Activated effector memory CD4-positive, alpha-beta T cell treated with Interleukin-2 at 50 U/mL for 16 hours (primary cell): ENCODE measurements around the gene RPS6KA2.

Experiments used
- DNase-seq: peaks from one replicate; pipeline ENCODE4 v3.0.0-alpha.2; 2020

RPS6KA2 gene

DNA sequence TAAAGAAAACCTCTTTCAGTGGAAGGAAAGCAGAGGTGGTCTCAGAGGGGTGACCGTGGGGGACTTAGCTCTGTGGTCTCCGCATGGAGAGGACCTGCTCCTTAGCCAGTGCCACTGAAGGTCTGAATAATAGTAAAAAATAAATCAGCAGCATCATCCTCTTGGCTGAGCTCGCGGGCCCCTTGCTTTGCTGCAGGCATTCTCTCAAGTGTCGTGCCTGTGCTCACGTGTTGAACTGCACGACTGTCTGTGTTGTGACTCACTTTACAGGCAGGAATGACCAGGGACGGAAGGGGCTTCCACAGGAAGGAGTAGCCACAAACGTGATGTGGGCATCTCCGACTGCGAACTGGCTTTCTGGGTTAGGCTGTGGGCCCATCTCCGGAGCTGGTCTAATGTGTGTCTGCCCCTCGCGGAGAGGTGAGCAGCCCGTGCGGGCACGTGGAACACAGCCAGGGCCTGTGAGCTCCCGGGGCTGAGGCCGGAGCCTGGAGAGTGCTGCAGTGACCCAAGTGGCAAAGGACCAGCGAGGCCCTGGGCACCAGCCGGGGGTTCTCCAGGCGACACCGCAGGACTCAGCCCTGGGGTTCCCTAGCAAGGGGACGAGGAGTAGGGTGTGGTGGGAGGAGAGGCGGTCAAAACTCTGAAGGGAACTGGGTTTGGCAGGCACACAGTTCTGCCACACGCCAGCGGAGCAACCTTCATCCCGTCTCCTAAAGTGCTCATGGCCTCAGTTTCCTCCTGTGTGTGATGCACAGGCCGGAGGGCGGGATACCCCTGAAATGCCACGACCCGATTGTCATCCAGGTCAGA, 129.8 kb downstream of the RPS6KA2 start:
- no peak for DNase-seq

DNA sequence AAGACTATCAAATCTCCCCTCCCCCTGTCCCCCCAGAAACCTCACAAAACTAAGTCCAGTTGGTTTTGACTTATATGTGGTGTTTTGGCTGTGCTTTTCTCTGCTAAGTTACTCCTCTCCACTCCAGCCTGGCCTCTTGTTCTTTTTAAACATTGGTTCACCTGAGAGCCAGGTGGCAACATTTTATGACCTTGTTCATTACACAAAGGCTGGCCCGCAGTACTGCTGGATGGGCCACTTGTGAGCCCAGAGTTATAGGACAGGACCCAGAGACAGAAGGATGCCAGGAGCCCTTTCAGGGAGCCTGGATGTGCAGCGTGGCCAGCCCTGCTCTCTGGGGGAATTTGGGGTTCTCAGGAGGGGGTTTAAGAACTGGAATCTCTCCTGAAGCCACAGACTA, 130.6 kb downstream of the RPS6KA2 start:
- DNase-seq, result no peak

DNA sequence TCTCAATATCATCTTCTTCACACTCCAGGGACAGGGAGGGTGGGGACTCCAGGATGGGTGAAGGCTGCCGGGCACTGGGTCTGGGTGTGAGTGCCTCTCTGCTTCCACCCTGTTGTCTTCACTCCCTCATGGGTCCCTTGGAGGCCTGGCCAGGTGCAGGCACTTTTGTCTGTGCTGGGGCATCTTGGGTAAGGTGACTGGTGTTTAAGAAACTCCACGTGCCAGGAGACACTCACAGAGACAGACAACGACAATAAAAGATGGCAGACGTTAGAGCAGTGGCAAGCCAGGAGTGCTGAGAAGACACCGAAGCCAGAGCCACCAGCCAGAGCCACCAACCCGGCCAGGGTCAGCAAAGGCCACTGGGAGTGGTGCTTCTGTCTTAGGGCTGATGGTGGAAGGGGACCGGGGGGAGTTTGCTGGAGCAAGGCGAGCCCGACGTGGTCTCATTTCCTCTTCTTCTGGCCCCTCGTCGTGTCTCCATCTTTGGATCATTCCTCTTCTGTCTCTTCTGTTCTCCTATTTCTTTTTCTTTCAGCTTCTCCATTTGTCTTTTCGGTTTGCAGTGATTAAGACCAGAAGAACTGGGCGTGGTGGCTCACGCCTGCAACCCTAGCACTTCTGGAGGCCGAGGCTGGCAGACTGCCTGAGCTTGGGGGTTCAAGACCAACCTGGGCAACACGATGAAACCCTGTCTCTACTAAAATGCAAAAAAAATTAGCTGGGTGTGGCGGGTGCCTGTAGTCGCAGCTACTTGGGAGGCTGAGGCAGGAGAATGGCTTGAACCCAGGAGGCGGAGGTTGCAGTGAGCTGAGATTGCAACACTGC, 131.3 kb downstream of the RPS6KA2 start:
- DNase-seq, result no peak

DNA sequence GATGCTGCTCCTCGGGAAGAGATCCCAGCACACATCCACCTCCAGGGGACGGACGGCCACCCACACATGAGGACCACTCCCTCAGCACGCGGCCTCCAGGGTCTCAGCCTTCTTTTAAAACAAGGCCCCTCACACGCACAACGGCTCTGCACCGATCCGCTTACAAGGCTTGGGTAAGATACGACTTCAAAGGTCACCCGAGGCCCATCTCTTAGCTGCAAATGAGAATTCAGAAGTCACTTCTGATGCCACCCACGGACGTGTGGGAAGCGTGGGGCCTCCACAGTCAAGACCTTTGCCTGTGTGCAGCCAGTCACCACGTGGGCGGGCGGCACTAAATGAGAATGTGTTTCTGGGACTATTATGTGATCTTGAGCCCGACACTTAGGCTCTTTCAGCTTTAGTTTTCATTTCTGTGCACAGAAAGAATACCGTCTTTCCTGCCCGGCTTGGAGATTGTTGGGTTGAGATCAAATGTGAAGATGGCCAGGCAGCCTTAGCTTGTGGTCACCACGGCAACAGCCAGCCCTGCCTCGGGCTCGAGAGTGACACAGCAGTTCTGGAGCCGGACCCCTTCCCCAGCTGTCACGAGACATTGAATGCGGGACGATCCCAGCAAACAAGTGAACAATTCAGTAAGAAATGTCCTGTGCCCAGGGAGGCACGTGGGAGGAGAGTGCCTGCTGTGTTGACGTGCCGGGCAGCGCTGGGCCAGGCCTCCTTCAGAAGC, 132.1 kb downstream of the RPS6KA2 start:
- no peak for DNase-seq

DNA sequence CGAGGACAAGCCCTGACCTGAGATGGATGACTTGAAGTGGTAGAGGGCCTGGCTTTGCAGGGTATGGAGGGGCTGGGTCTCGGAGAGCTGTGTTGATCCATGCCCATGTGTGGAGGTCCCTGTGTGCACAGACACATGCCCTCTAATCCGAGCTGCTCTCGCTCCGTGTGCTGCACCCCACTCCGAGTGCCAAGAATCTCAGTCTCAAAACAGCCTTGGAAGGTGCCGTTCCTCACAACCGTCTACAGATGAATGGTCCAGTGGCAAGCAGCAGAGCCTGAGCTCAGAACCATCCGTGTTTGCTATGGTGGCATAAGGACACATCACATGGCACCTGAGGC, 133.0 kb downstream of the RPS6KA2 start:
- DNase-seq, result no peak

DNA sequence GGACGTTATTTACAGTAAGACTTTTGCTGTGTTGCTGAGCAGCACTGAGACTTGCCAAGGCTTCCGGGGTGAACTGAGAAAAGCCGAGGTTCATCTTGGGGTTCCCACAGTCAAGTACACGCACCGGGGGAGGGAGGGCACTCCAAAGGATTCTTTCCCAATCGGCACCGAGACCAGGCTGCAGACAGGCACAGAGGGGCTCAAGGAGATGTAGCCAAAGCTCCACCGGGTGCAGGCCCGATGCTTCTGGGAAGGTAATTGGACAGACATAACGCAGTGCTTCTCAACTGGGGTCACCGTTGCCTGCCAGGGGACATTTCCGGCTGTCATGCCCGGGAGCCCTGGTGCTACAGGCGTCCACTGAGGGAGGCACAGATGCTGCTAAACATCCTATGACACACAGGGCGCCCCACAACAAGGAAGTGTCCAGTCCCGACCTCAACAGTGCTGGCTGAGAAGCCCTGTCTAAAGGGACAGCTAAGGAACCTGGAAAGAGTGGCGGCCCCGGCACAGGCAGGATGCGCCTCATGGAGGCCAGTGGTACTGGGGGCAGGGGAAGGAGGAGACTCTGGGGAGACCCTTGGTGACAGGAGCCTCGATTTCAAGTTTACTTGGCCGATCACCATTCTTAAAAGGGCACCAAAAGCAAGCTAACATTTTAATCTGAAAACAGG, 133.5 kb downstream of the RPS6KA2 start:
- DNase-seq, result no peak

DNA sequence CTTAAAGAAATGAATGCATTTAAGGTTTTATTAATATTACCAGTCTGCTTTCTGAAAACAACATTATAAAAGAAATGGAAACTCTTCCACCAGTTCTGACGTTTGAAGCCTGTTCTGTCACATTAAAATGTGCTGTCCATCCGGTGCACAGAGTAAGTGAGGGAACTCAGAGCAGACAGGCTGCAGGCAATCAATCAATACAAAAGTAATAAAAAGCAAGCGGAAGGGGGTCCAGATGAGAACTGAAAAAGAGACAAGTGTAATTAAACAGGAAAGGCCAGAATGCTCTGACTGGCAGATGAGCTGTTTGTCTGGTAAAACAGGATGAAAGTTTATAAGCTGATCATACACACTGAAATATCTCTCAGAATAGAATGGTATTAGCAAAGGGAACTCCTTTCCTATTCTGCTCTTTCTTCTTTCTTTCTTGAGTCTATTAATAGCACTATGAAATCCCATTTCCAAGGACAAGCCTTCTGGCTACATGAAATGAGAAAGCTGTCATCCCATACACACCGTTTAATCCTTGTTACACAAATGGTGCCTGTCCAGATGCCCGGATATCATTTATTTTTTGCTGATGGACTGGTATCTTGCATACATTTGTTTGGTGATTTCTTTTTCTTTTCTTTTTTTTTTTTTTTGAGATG, 134.8 kb downstream of the RPS6KA2 start:
- DNase-seq, result no peak

DNA sequence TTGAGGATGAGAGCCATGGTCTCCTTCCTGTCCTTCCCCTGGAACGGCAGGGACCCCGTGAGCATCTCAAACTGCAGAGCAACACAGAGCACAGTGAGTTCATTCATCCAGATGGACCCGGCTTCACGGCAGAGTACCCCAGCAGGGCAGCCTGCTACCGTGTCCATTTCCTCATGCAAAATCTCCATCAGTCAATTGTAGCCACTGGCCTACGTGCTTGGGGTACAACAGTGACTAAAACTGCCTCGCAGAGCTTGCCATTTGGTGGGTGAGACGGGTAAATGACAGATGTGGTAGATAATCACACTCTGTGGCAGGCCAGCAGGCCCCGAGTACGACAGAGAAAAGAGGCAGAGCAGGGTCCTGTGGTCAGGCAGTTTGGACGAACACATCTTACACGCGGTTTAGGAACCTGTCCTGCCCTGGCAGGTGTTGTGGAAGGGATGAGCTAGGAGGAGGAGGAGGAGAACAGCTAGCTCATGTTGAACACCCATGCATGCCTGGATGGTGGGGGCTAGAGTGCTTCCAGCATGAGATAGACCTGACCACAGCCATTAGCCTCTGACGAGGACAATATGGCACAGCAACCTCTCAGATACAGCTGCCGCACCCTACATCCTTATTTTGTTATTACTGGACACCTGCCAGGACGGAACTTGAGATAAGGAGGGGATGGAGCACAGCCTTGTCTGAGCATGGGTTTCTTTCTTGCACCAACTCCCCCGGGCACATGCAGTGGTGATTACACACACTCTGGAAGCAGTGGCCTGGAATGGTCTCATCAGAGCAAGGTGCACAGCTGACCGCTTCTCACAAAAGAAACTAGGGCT, 136.2 kb downstream of the RPS6KA2 start:
- DNase-seq, result no peak

DNA sequence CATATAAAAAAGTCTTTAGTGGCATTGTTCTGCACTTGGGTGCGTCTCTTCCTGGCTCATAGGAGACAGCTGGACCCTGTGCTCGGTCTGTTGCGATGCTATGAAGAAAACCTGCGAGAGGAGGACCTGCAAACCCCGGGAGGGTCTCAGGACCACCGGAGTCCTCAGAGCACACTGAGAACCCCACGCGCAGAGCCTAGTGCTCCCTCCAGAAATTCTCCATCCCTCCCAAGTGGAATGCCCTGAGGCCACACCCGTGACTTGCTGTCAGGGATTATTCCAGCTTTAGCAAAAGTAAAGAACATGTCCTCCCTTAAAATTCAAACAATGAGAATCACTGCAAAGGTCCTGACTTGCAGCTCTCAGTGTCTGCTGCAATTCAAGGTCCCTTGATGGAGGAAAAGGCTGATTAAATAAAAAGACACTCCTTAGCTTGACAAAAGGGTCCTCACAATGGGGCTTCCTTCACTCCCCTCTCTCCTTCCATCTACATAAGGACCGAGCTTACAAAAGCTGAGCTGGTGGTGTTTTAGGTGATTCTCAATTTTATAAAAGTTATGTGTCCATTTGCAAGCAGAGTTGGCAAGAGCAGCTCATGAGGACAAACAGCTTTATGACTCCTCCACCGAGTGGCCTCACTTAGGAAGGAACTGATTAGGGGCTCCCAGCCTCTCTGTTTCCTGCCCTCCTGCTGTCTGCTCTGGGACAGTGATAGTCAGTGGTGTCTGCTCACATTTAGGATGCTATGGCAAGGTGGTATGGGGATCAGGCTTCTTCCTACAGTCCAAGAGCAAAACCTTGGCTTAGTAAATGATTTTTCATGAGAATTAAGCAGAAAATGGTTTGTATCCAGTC, 137.5 kb downstream of the RPS6KA2 start:
- no peak for DNase-seq

DNA sequence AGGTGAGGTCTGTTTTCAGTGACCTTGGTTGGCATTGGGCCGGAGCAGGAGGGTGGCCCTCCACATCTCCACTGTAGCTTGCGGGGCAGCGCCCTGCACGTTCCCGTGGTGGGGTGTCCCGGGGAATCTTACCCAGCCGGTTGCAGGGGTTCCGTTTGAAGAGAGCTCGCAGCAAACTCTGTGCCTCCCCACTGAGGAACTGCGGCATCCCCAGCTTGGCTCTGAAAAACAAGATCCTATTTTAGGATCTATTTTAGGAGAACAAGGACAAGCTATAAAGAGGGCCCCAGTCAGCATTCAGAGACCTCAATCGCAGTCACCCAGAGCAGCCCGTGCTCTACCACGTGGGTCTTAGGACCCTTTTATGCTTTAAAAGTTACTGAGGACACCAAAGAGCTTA, 138.3 kb downstream of the RPS6KA2 start:
- DNase-seq, result no peak

DNA sequence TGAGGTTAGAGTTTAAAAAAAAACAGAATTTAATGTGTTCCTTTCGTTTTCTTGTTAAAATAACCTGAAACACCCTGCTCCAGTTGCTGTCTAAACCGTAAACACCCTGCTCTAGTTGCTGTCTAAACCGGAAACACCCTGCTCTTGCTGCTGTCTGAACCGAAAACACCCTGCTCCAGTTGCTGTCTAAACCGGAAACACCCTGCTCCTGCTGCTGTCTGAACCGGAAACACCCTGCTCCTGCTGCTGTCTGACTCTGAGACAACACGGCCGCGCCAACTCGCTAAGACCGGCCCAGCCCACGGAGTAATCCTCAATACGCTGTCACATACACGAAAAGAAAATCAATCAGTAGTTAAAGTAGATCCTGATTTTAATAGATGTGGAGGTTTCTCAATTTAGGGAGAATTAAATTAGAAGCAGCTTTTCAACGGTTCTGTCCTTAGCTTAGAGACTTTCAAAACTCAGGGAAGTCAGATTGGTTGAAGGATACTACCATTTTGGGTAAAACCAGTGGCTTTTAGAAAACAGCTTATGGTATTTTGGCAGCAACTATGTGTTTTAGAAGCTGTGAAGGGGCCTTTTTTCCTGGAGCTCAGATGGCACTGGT, 138.9 kb downstream of the RPS6KA2 start:
- DNase-seq, result peak; percentile 72

DNA sequence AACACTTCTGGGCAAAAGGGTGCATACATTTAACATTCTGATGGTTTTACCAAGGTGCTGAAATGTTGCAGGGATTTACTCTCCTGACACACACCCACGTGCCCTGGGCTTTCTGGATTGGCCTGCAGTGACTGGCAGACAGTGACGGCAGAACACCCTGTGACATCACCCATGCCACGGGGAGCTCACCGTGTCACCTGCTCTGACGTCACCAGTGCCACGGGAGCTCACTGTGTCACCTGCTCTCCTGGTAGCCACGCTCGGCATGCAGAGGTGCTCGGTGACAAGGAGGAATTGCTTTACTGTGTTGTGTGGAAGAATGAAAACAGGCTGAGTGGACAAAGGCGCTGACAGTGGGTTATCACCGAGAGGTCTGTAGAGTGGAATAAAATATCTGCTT, 139.9 kb downstream of the RPS6KA2 start:
- no peak for DNase-seq

DNA sequence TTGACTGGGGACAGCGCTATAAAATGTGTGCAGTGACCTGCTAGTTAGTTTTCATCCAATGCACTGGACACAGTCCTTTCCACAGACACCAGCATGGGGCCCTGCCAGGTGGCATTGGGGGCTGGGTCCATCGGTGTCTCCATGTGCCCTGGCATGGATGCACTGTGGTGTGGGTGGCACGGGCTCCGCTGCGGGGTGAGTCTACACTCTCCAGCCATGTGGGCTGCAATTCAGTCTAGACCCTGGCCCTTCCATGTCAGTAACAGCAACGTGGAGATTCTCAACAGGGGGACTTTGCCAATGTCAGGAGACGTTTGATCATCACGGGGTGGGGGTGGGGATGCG, 140.5 kb downstream of the RPS6KA2 start:
- DNase-seq, result no peak

DNA sequence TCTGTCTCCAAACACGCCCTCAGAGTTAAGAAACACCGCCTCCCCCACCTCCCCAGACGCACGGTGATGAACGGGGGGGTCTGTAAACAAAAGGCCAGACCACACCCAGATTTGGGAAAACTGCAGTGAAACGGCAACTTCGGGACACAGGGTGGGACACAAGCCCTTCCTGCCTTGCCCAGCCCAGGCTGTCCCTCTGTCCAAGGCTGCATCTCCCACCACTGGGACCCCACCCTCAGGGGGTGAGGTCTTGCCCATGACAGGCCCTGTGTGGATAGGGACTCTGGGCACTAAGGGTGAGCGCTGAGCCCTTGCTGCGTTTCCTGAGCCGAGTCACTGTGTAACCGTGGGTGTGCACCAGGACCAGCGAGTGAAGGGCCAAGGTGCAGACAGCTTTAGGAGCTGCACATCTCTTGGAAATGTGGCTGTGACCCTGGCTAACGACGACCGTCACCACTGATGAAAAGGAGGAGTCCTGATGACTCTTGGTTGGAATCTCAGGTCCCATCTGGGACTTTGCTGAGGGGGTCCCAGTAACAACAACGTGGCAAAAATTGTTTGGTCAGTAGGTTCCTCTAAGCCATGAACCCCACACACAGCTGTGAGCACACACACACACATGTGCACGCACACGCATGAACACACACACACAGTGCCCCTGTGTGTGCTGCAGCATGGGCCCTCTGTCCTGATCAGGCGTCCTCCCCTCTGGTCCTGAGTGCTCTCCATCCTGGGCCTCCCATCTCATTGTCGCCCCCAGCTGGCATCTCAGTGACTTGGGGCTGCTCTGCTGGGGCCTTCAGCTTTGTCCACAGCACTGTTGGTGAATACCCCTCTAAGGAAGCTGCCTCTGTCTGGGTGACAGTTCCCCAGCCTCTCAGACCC, 141.2 kb downstream of the RPS6KA2 start:
- no peak for DNase-seq

DNA sequence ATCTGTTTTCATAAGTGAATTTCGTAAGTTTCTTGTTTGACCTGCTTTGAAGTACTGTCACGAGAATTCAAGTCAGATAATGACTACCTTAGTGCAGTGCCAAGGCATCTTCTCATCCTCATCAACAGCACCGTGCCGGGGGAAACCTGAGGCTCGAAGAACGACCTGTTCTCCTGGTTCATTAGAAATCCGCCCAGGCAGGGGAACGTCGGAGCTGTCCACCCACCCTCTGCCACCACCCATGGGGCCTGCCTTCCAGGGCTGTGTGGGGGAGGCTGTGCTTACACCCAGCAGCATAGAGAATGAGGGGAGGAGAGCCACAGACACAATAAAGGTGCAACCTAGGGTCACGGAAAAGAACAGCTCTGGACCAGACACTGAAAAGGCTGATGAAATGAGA, 142.2 kb downstream of the RPS6KA2 start:
- no peak for DNase-seq

DNA sequence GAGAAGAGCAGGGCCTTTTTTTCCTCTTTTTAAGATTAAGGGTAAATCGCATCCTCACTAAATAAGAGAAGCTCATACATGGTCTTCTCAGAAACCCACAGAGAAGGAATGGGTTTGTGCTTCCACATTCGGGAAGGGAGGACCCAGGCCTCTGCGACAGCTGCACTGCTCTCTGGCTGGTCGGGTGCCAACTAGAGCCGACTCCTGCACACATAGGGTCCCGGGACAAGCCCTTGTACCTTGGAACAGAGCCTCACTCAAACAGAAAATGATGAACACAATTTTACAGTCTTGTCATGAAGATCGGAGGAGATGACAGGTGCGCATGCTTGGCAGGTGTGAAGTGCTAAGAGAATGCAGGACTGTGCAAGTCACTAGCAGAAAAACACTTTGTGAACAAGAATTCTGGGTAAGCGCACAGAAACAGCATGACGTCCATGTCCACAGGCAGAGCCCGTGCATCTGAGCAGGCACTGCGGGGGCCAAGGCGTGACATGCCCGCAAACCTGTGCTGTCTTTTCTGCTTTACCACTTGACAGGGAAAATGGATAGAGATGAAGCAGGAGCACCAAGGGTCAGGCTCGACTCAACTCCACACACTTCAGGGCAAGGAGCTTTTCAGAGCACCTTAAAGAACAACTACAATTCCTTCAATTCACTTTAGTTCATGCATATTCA, 143.3 kb downstream of the RPS6KA2 start:
- DNase-seq, result no peak

DNA sequence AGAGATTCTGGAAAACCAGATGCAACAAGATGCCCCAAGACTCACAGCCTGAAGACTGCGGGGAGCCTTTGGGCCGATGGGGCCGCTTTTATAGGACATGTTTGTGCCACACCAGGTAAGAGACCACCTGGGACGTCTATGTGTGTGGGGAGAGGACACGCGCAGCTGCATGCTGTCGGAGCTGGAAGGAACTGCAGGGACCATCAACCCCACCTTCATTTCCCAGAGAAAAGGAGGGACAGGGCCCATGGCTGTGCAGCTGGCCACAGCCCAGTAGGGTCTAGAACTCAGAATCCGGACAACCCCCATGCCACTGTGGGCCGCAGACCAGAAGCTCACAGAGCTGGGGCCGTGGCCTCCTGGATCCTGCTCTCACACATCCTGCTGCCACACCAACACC, 144.0 kb downstream of the RPS6KA2 start:
- DNase-seq, result no peak

DNA sequence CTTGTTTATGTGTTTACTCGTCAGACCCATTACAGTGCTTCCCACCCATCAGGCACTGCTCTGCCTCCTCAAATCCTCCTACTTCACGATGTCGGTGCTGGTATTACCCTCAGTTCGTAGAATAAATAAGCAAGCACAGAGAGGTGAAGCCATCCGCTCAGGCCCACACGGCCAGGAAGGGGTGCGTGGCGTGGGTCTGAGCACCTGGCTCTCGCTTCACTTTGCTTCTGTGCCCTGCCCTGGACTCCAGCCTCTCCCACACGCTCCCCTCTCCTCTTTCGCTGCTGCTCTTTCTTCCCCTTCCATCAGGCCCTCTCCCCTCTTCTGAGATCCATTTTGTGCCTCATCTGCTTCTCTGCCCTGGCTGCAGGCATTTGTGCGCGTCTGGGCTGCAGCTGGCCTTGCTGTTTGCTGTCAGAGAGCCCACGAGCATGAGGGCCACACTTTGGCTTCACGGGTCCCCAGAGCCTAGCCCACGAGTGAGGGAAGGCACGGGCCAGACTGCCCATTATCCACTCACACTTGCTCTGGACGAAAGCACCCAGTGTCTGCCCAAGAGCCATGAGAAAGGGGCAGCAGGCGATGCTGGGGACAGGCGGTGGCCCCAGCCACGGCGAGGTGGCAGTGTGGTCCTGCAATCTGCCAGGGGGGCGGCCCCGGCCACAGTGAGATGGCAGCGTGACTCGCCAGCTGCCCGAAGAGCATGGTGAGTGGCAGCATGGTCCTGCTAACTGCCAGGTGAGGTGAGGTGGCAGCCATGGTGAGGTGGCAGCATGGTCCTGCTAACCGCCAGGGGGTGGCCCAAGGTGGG, 148.1 kb downstream of the RPS6KA2 start:
- DNase-seq, result no peak
